Right atrium auricular region (tissue), 2 donors: Measurements from ENCODE around the gene UNC93A. TPM values are rescaled to one million over a fixed set of nuclear protein-coding genes. Genes with fewer than 3 reads are reported as not detected.
"Not testable (repeated sequence)": the region's sequence is repeated elsewhere in the genome, so short reads cannot be mapped to it uniquely, and the experiment has no call there.

ENCODE experiments used
- DNase-seq: peaks from one replicate; pipeline ENCODE4 v3.0.0-alpha.2; 2019; ENCODE audit warnings: low spot score
- H3K27ac ChIP-seq, 2 donors: fragments of 200-600 bp; sonication (generic); 1 replicate in 1 of 2; 2 replicates in 1 of 2; pipeline ENCODE4 v1.5.1; 2016 to 2019
- H3K27me3 ChIP-seq, 2 donors: fragments of 200-600 bp; sonication (generic); one replicate each; pipeline versions ENCODE4 v1.5.1 to v1.6.0; 2017 to 2019
- H3K36me3 ChIP-seq: fragments of 200-600 bp; sonication (generic); one replicate; pipeline ENCODE4 v1.5.1; 2016
- H3K4me1 ChIP-seq, 2 donors: fragments of 200-600 bp; sonication (generic); one replicate each; pipeline versions ENCODE4 v1.5.1 to v1.6.0; 2017 to 2019
- H3K4me3 ChIP-seq, 2 donors: fragments of 200-600 bp; sonication (generic); 1 replicate in 1 of 2; 2 replicates in 1 of 2; pipeline ENCODE4 v1.5.1; 2017 to 2019; ENCODE audit warnings: mild to moderate bottlenecking in 1 of 2, moderate library complexity in 1 of 2
- H3K9me3 ChIP-seq, 2 donors: fragments of 200-600 bp; sonication (generic); one replicate each; pipeline ENCODE4 v1.5.1; 2019
- total RNA-seq, 2 donors: library from RNA; depleted of rRNA; stranded (reverse); fragments of >200 nt; gene quantifications; one replicate each; pipeline ENCODE4 v1.1.0, GENCODE V29; 2016
- TF ChIP-seq, protein P1 (sequence below), 2 donors: fragments of 200-600 bp; sonication (generic); IDR thresholded peaks; one replicate each; pipeline ENCODE4 v1.5.1; 2019; ENCODE audit warnings: antibody characterized with exemption in 2 of 2

The UNC93A gene
- total RNA-seq, 2 donors from 2014 or later = not detected

DNA sequence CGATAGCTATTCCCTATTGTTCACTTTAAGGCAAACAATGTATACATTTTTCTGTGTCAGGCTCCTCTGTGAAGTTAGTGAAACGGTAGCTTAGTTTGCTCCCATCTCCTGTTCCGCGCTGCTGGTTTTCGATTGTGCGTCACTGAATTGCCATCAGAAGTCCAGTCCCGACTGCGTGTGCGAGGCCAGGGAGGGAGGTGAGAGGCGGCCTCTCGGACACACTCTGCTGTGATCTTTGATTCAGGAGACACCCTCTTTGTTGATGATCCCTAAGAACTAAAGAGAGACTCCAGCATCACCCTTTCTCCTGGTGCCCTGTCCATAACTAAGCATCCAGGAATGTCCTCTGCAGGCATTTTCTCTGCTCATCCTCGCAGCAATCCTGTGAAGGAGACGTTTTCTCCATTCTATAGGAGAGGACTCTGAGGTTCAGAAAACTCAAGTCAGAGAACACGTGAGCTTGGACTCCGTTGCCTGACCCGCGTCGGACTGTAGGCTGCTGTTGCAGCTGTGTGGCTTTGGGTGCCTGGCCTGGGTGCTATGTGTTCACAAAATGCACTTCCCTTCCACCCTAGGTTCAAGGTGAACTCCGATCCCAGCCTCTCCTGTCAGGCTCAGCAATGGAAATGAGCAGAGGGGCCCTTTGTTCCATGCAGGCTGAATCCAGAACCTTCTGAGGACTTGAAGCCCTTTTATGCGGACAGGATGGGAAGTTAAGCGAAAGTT, 24.1 kb upstream of the UNC93A start:
- DNase-seq = no peak
- Histone ChIP-seq H3K4me1 (no peaks in the 10 kb centered on the region), H3K36me3 (no peaks in the 10 kb centered on the region), H3K27me3 (no peaks in the 10 kb centered on the region), H3K4me3 (no peak overlapping the region), H3K27ac (no peak overlapping the region), H3K9me3 (no peaks in the 10 kb centered on the region)
- TF ChIP-seq, protein P1, sequence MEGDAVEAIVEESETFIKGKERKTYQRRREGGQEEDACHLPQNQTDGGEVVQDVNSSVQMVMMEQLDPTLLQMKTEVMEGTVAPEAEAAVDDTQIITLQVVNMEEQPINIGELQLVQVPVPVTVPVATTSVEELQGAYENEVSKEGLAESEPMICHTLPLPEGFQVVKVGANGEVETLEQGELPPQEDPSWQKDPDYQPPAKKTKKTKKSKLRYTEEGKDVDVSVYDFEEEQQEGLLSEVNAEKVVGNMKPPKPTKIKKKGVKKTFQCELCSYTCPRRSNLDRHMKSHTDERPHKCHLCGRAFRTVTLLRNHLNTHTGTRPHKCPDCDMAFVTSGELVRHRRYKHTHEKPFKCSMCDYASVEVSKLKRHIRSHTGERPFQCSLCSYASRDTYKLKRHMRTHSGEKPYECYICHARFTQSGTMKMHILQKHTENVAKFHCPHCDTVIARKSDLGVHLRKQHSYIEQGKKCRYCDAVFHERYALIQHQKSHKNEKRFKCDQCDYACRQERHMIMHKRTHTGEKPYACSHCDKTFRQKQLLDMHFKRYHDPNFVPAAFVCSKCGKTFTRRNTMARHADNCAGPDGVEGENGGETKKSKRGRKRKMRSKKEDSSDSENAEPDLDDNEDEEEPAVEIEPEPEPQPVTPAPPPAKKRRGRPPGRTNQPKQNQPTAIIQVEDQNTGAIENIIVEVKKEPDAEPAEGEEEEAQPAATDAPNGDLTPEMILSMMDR (IDR thresholded peaks at IDR 0.05) = no peak

- H3K4me3 ChIP-seq, DNase-seq, H3K4me1 ChIP-seq, H3K9me3 ChIP-seq, H3K27ac ChIP-seq, H3K36me3 ChIP-seq, H3K27me3 ChIP-seq: not testable (repeated sequence)
Measured at GRCh38 chr6:167267556-167267898, 23.6 kb upstream of the UNC93A start.

DNA sequence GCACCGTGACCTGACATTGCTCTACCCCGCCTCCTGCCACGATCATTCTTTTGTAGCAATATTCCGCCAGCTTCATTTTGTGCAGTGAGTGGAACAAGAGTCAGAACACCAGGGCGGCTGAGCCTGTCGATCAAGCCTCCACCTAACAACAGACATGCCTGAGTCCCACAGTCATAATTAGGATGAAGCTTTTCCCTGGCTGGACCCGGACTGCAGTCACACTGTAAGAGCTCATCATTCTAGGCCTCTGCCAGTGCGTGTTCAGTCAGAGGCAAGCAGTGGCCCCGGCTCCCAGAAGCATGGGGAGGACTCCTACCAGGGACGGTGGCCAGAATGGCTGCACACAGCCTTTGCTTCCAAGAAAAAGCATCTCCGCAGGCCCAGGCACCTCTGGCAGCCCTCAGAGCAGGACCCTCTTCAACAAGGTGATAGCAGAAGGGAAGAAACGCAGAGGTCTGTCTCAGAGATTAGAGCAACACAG, 23.2 kb upstream of the UNC93A start:
- Histone ChIP-seq H3K9me3 (no peaks in the 10 kb centered on the region), H3K27ac (no peak overlapping the region), H3K4me3 (no peak overlapping the region), H3K27me3 (no peaks in the 10 kb centered on the region), H3K4me1 (no peaks in the 10 kb centered on the region), H3K36me3 (no peaks in the 10 kb centered on the region)
- no peak for DNase-seq
- TF ChIP-seq, protein P1 (IDR thresholded peaks at IDR 0.05) = no peak

GRCh38 chr6:167268683-167269280, 22.3 kb upstream of the UNC93A start:
- Histone ChIP-seq H3K4me1 (no peaks in the 10 kb centered on the region), H3K27ac (no peak overlapping the region), H3K4me3 (no peak overlapping the region), H3K9me3 (no peaks in the 10 kb centered on the region), H3K27me3 (no peaks in the 10 kb centered on the region), H3K36me3 (no peaks in the 10 kb centered on the region)
- DNase-seq = no peak
- TF ChIP-seq, protein P1 (IDR thresholded peaks at IDR 0.05) = no peak

GRCh38 chr6:167270499-167271311, 20.4 kb upstream of the UNC93A start:
- no peaks in the 10 kb centered on the region for H3K27me3 ChIP-seq
- H3K9me3 ChIP-seq = no peaks in the 10 kb centered on the region
- no peak for DNase-seq
- no peaks in the 10 kb centered on the region for H3K36me3 ChIP-seq
- H3K4me1 ChIP-seq = no peaks in the 10 kb centered on the region
- H3K27ac ChIP-seq = no peak overlapping the region
- no peak overlapping the region for H3K4me3 ChIP-seq
- TF ChIP-seq, protein P1 (IDR thresholded peaks at IDR 0.05) = no peak

- no peak overlapping the region for H3K4me3 ChIP-seq
- H3K4me1 ChIP-seq = no peaks in the 10 kb centered on the region
- no peaks in the 10 kb centered on the region for H3K36me3 ChIP-seq
- no peak for DNase-seq
- no peaks in the 10 kb centered on the region for H3K27me3 ChIP-seq
- no peak overlapping the region for H3K27ac ChIP-seq
- no peaks in the 10 kb centered on the region for H3K9me3 ChIP-seq
- TF ChIP-seq, protein P1 (IDR thresholded peaks at IDR 0.05) = no peak
Measured at GRCh38 chr6:167272151-167272550, 19.0 kb upstream of the UNC93A start.
